IMR-90 (cell line): ENCODE data around the gene FRMPD4. TPM values are rescaled to one million over a fixed set of nuclear protein-coding genes. Genes with fewer than 3 reads are reported as not detected.

Experiments used
- ATAC-seq: fragments of 200-7000 bp; cut with Tn5 transposase; 2 replicates; pipeline ENCODE4 v1.9.1; 2020; ENCODE audit warnings: low read depth, mild to moderate bottlenecking, moderate library complexity
- BruUV-seq: library from RNA; stranded (reverse); fragments of 400-500 nt; replicated peaks from 2 replicates; lab custom pipeline; 2021; lab: Mats Ljungman, UMichigan
- CTCF ChIA-PET: fragments of 300-600 bp; formaldehyde crosslinking; extraction: SDS; loops from one replicate; lab custom pipeline; 2021; ENCODE audit warnings: antibody characterized with exemption; lab: Yijun Ruan, JAX
- POLR2A ChIA-PET: fragments of 300-600 bp; sonication (Branson Sonifier 250); formaldehyde crosslinking; loops from one replicate; lab custom pipeline; 2022; ENCODE audit warnings: antibody characterized with exemption; ENCODE audit not compliant: unreplicated experiment; lab: Charles Lee
- DNase-seq: peaks from one replicate; pipeline ENCODE4 v3.0.0; 2013
- H2AFZ ChIP-seq: replicated peaks from 2 replicates; pipeline ENCODE3; 2013; ENCODE audit warnings: low read length, mild to moderate bottlenecking; ENCODE audit not compliant: poor library complexity
- H2AK5ac ChIP-seq: 2 replicates; pipeline ENCODE4 v1.6.1; 2013; ENCODE audit warnings: low read depth, low read length, inconsistent platforms
- H2AK9ac ChIP-seq: replicated peaks from 2 replicates; pipeline ENCODE3; 2013; ENCODE audit warnings: mild to moderate bottlenecking, low read depth, low read length, moderate library complexity; ENCODE audit not compliant: poor library complexity
- H2BK120ac ChIP-seq: 2 replicates; pipeline ENCODE4 v1.6.1; 2013; ENCODE audit warnings: low read depth, low read length, inconsistent platforms
- H2BK15ac ChIP-seq: 3 replicates; pipeline ENCODE4 v1.6.1; 2013; ENCODE audit warnings: low read depth, low read length, inconsistent platforms
- H2BK20ac ChIP-seq: 2 replicates; pipeline ENCODE4 v1.6.1; 2013; ENCODE audit warnings: low read depth, mild to moderate bottlenecking, inconsistent platforms, low read length, moderate library complexity
- H2BK5ac ChIP-seq: 2 replicates; pipeline ENCODE4 v1.6.1; 2013; ENCODE audit warnings: mild to moderate bottlenecking, low read depth, low read length, inconsistent platforms; ENCODE audit not compliant: poor library complexity, severe bottlenecking
- H3K14ac ChIP-seq: replicated peaks from 2 replicates; pipeline ENCODE4 v1.6.1; 2013; ENCODE audit warnings: low read depth, low read length, inconsistent platforms
- H3K18ac ChIP-seq: 2 replicates; pipeline ENCODE4 v1.6.1; 2013; ENCODE audit warnings: low read depth, low read length, control low read depth
- H3K23ac ChIP-seq: 2 replicates; pipeline ENCODE4 v1.6.1; 2013; ENCODE audit warnings: low read depth, low read length, inconsistent platforms
- H3K27ac ChIP-seq: 2 replicates; pipeline ENCODE4 v1.5.1; 2013; ENCODE audit warnings: mild to moderate bottlenecking, control low read depth, low read length; ENCODE audit not compliant: insufficient read depth
- H3K27me3 ChIP-seq: 2 replicates; pipeline ENCODE4 v1.6.1; 2013; ENCODE audit warnings: low read length; ENCODE audit not compliant: control insufficient read depth, insufficient read depth
- H3K36me3 ChIP-seq: 2 replicates; pipeline ENCODE4 v1.6.1; 2013; ENCODE audit warnings: low read length, mixed read lengths; ENCODE audit not compliant: control insufficient read depth, insufficient read depth
- H3K4ac ChIP-seq: 2 replicates; pipeline ENCODE4 v1.6.1; 2013; ENCODE audit warnings: low read depth, low read length, inconsistent platforms
- H3K4me1 ChIP-seq: 2 replicates; pipeline ENCODE4 v1.6.1; 2013; ENCODE audit warnings: low read length, mixed read lengths; ENCODE audit not compliant: control insufficient read depth, insufficient read depth
- H3K4me2 ChIP-seq: 2 replicates; pipeline ENCODE4 v1.6.1; 2013; ENCODE audit warnings: low read depth, mild to moderate bottlenecking, control low read depth, low read length, moderate library complexity
- H3K4me3 ChIP-seq: 2 replicates; pipeline ENCODE4 v1.5.1; 2013; ENCODE audit warnings: low read depth, mild to moderate bottlenecking, control low read depth, low read length, moderate library complexity; ENCODE audit not compliant: insufficient read depth
- H3K56ac ChIP-seq: 2 replicates; pipeline ENCODE4 v1.6.1; 2013; ENCODE audit warnings: low read length, inconsistent platforms; ENCODE audit not compliant: insufficient read depth; ENCODE audit errors: extremely low read depth
- H3K79me1 ChIP-seq, 2 experiments: 2 replicates each; pipeline ENCODE4 v1.6.1; 2013; ENCODE audit warnings: low read length in 2 of 2, inconsistent platforms in 1 of 2, low read depth in 1 of 2
- H3K9ac ChIP-seq: 2 replicates; pipeline ENCODE4 v1.6.1; 2013; ENCODE audit warnings: low read depth, low read length, control low read depth
- H3K9me1 ChIP-seq: 2 replicates; pipeline ENCODE4 v1.6.1; 2013; ENCODE audit warnings: low read length, inconsistent platforms; ENCODE audit not compliant: insufficient read depth
- H3K9me3 ChIP-seq: 2 replicates; pipeline ENCODE4 v1.6.1; 2013; ENCODE audit warnings: low read length; ENCODE audit not compliant: control insufficient read depth, insufficient read depth
- H4K20me1 ChIP-seq: 2 replicates; pipeline ENCODE4 v1.6.1; 2013; ENCODE audit warnings: low read length, inconsistent platforms; ENCODE audit not compliant: insufficient read depth
- H4K5ac ChIP-seq: 2 replicates; pipeline ENCODE4 v1.6.1; 2013; ENCODE audit warnings: mild to moderate bottlenecking, low read depth, low read length, control low read depth
- H4K8ac ChIP-seq, 2 experiments: 2 replicates each; pipeline ENCODE4 v1.6.1; 2013; ENCODE audit warnings: low read depth in 2 of 2, low read length in 2 of 2, control low read depth in 1 of 2, inconsistent platforms in 1 of 2
- H4K91ac ChIP-seq: 2 replicates; pipeline ENCODE4 v1.6.1; 2013; ENCODE audit warnings: low read depth, low read length, inconsistent platforms; ENCODE audit not compliant: insufficient read depth
- CTCF ChIP-seq: conservative IDR thresholded peaks from 2 replicates; pipeline ENCODE4 v1.5.1; 2012; ENCODE audit warnings: mild to moderate bottlenecking, low read depth, low read length, improper control_type of control experiment
- FOS ChIP-seq: fragments of 150-350 bp; IDR thresholded peaks from 2 replicates; pipeline ENCODE4 v1.6.1; 2016; ENCODE audit warnings: low read depth, low read length
- MXI1 ChIP-seq: IDR thresholded peaks from 2 replicates; pipeline ENCODE4 v1.6.1; 2012; ENCODE audit warnings: low read depth, mild to moderate bottlenecking, low read length, moderate library complexity, borderline replicate concordance
- RAD21 ChIP-seq: IDR thresholded peaks from 2 replicates; pipeline ENCODE4 v1.6.1; 2012; ENCODE audit warnings: low read length, improper control_type of control experiment
- RCOR1 ChIP-seq: IDR thresholded peaks from 2 replicates; pipeline ENCODE4 v1.6.1; 2012; ENCODE audit warnings: mild to moderate bottlenecking, low read length, improper control_type of control experiment; ENCODE audit not compliant: insufficient replicate concordance
- WGBS, 2 experiments: methylation state at CpG; one replicate each; pipeline versions ENCODE4 v1.1.5 to v1.1.7; 2013; ENCODE audit warnings: missing lambda C conversion rate in 2 of 2; ENCODE audit not compliant: insufficient read length in 1 of 2; ENCODE audit errors: extremely low coverage in 2 of 2; 5-methylcytosine and 5-hydroxymethylcytosine counted together
- dilution Hi-C: fragments of 300-500 bp; cut with HindIII; formaldehyde crosslinking; loops from one replicate; pipeline ENCODE4 v1.14.3; 2018; ENCODE audit warnings: low sequenced_read_pairs; ENCODE audit not compliant: unreplicated experiment
- in situ Hi-C: fragments of 300-500 bp; cut with MboI; formaldehyde crosslinking; loops from 3 replicates; pipeline ENCODE4 v1.14.3; 2019; ENCODE audit warnings: low sequenced_read_pairs, inconsistent platforms, mixed read lengths
- intact Hi-C: fragments of 100-400 bp; cut with micrococcal nuclease; formaldehyde crosslinking; loops from 2 replicates; pipeline ENCODE4 v1.10.0; 2022
- polyA plus RNA-seq, 3 experiments: library from polyadenylated mRNA; depleted of rRNA; stranded (reverse); fragments of >200 nt; gene quantifications; 2 replicates each; pipeline ENCODE4 v1.2.3, GENCODE V29; 2012; ENCODE audit warnings: low replicate concordance in 1 of 3
- total RNA-seq: library from RNA; depleted of rRNA; stranded (reverse); fragments of >200 nt; gene quantifications from 2 replicates; pipeline ENCODE4 v1.2.3, GENCODE V29; 2012

The FRMPD4 gene
- total and polyA plus RNA-seq, 2 of the 4 experiments (the other 2 are of a cell fraction) = 0.53 to 1.1 TPM

- no peak overlapping the region for H3K14ac ChIP-seq
- no peak overlapping the region for H4K91ac ChIP-seq
- no peak overlapping the region for H4K5ac ChIP-seq
- no peak overlapping the region for H3K4me3 ChIP-seq
- intact Hi-C loops = no loop called here
- ChIA-PET POLR2A (no interaction called here), CTCF (no interaction called here)
- WGBS, 2 experiments = no CpG with 5 or more reads among the region's 1 CpG
- no peak overlapping the region for H2AK9ac ChIP-seq
- in situ Hi-C loops = no loop called here
- no peaks in the 10 kb centered on the region for H3K36me3 ChIP-seq
- no peak for DNase-seq
- no peak overlapping the region for H3K56ac ChIP-seq
- peaks cover 2% of the 10 kb centered on the region; the same call in 1 of the 2 replicates for H3K9me1 ChIP-seq
- no peak overlapping the region for H3K4ac ChIP-seq
- H3K27me3 ChIP-seq = no peaks in the 10 kb centered on the region
- no peak overlapping the region for H3K23ac ChIP-seq
- no peak overlapping the region for H3K27ac ChIP-seq
- TF ChIP-seq CTCF (no peak), FOS (no peak), RAD21 (no peak), RCOR1 (no peak), MXI1 (no peak)
- no peak overlapping the region for H2BK20ac ChIP-seq
- H3K9ac ChIP-seq = no peak overlapping the region
- H2BK15ac ChIP-seq = no peak overlapping the region
- H3K4me2 ChIP-seq = no peak overlapping the region
- no peaks in the 10 kb centered on the region for H3K9me3 ChIP-seq
- no peak overlapping the region for H2AFZ ChIP-seq
- no peak overlapping the region for H2AK5ac ChIP-seq
- H4K20me1 ChIP-seq = no peaks in the 10 kb centered on the region
- BruUV-seq = no TSS peak
- H3K79me1 ChIP-seq = no peaks in the 10 kb centered on the region
- H3K4me1 ChIP-seq = no peaks in the 10 kb centered on the region
- ATAC-seq = no peak
- H2BK5ac ChIP-seq = no peak overlapping the region
- dilution Hi-C loops = no loop called here
- H4K8ac ChIP-seq = no peak overlapping the region
- no peak overlapping the region for H2BK120ac ChIP-seq
- H3K18ac ChIP-seq = no peak overlapping the region
Measured at GRCh38 chrX:12206413-12206812, 68.1 kb downstream of the FRMPD4 start.
